KMS-11 (cell line): Measurements from ENCODE around the gene MEPE.

Source experiments
- H2AFZ ChIP-seq: fragments of 200-600 bp; sonication (generic); 2 replicates; pipeline ENCODE4 v1.6.1; 2016; ENCODE audit warnings: antibody characterized with exemption, mixed run types, low read depth
- H3K27ac ChIP-seq: fragments of 200-600 bp; sonication (generic); 2 replicates; pipeline ENCODE4 v1.6.1; 2016; ENCODE audit warnings: mild to moderate bottlenecking, mixed run types
- H3K27me3 ChIP-seq: fragments of 200-600 bp; sonication (generic); 2 replicates; pipeline ENCODE4 v1.6.1; 2017; ENCODE audit warnings: mild to moderate bottlenecking, low read depth, mixed run types, moderate library complexity; ENCODE audit not compliant: insufficient read depth
- H3K36me3 ChIP-seq: fragments of 200-600 bp; sonication (generic); 2 replicates; pipeline ENCODE4 v1.6.1; 2017; ENCODE audit warnings: mild to moderate bottlenecking, mixed run types; ENCODE audit not compliant: insufficient read depth
- H3K4me1 ChIP-seq: fragments of 200-600 bp; sonication (generic); 2 replicates; pipeline ENCODE4 v1.6.1; 2016; ENCODE audit warnings: mild to moderate bottlenecking, low read depth, mixed run types; ENCODE audit not compliant: poor library complexity, severe bottlenecking
- H3K4me2 ChIP-seq: fragments of 200-600 bp; sonication (generic); 2 replicates; pipeline ENCODE4 v1.7.0; 2016; ENCODE audit warnings: mild to moderate bottlenecking, mixed run types
- H3K4me3 ChIP-seq: fragments of 200-600 bp; sonication (generic); IDR thresholded peaks from 2 replicates; pipeline ENCODE4 v1.6.1; 2017; ENCODE audit warnings: low read depth, low read length, mixed read lengths; ENCODE audit not compliant: insufficient read depth
- H3K79me2 ChIP-seq: fragments of 200-600 bp; sonication (generic); 2 replicates; pipeline ENCODE4 v1.6.1; 2016; ENCODE audit warnings: low read depth, mixed run types; ENCODE audit not compliant: insufficient read depth
- H3K9ac ChIP-seq: fragments of 200-600 bp; sonication (generic); 2 replicates; pipeline ENCODE4 v1.6.1; 2016; ENCODE audit warnings: mild to moderate bottlenecking, mixed run types
- H4K20me1 ChIP-seq: fragments of 200-600 bp; sonication (generic); 2 replicates; pipeline ENCODE4 v1.6.1; 2016; ENCODE audit warnings: mild to moderate bottlenecking, mixed run types; ENCODE audit not compliant: insufficient read depth
- TF ChIP-seq, protein P1 (sequence below): fragments of 200-600 bp; sonication (generic); conservative IDR thresholded peaks from 2 replicates; pipeline ENCODE4 v1.6.1; 2017; ENCODE audit warnings: low read depth, mild to moderate bottlenecking, antibody characterized with exemption, low read length, moderate library complexity, mixed read lengths

MEPE gene

DNA sequence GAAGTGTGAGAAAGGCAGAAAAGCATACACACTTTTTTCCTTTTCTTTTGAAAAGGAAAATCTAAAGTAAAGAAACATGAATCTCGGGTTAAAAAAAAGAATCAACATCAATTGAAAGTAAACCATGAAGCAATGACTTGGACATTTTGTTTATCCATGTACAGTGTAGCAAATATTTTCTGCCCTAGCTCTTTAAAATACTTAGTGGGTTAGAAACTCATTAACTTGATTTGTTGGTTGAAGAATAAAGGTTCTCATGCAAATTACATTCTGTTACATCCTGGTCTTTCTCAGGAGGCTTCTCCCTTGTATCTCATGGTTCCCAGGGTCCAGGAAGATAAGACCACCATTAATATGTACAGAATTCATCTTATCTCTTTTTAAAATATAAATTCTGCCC is 9.0 kb upstream of the MEPE start:
- H4K20me1 ChIP-seq, result no peaks in the 10 kb centered on the region
- H3K36me3 ChIP-seq, result no peaks in the 10 kb centered on the region
- no peak overlapping the region for H3K9ac ChIP-seq
- no peak overlapping the region for H3K4me2 ChIP-seq
- H3K79me2 ChIP-seq, result no peaks in the 10 kb centered on the region
- no peaks in the 10 kb centered on the region for H3K4me1 ChIP-seq
- H2AFZ ChIP-seq, result no peak overlapping the region
- TF ChIP-seq, protein P1, sequence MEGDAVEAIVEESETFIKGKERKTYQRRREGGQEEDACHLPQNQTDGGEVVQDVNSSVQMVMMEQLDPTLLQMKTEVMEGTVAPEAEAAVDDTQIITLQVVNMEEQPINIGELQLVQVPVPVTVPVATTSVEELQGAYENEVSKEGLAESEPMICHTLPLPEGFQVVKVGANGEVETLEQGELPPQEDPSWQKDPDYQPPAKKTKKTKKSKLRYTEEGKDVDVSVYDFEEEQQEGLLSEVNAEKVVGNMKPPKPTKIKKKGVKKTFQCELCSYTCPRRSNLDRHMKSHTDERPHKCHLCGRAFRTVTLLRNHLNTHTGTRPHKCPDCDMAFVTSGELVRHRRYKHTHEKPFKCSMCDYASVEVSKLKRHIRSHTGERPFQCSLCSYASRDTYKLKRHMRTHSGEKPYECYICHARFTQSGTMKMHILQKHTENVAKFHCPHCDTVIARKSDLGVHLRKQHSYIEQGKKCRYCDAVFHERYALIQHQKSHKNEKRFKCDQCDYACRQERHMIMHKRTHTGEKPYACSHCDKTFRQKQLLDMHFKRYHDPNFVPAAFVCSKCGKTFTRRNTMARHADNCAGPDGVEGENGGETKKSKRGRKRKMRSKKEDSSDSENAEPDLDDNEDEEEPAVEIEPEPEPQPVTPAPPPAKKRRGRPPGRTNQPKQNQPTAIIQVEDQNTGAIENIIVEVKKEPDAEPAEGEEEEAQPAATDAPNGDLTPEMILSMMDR, result no peak
- no peak overlapping the region for H3K4me3 ChIP-seq
- H3K27me3 ChIP-seq, result no peaks in the 10 kb centered on the region
- H3K27ac ChIP-seq, result no peak overlapping the region

DNA sequence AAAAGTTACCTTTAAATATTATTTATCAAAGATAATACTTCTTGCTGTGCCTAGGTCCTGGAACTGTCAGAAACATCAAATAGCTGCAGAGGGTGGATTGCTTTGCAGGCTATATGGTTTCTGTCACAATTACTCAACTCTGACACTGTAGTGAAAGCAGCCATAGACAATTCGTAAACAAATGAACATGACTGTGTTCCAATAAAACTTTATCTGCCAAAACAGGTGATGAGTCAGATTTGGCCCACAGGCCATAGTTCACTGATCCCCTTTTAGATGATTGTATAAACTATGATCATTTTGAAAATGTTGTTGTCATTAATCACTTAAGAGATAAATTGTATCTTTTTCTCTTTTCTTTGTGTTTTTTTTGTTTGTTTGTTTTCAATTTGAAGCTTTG is 8.4 kb upstream of the MEPE start:
- no peaks in the 10 kb centered on the region for H3K79me2 ChIP-seq
- H3K27me3 ChIP-seq, result no peaks in the 10 kb centered on the region
- no peak overlapping the region for H2AFZ ChIP-seq
- TF ChIP-seq, protein P1, result no peak
- no peaks in the 10 kb centered on the region for H4K20me1 ChIP-seq
- H3K36me3 ChIP-seq, result no peaks in the 10 kb centered on the region
- H3K4me3 ChIP-seq, result no peak overlapping the region
- no peak overlapping the region for H3K9ac ChIP-seq
- no peak overlapping the region for H3K4me2 ChIP-seq
- H3K27ac ChIP-seq, result no peak overlapping the region
- H3K4me1 ChIP-seq, result no peaks in the 10 kb centered on the region

DNA sequence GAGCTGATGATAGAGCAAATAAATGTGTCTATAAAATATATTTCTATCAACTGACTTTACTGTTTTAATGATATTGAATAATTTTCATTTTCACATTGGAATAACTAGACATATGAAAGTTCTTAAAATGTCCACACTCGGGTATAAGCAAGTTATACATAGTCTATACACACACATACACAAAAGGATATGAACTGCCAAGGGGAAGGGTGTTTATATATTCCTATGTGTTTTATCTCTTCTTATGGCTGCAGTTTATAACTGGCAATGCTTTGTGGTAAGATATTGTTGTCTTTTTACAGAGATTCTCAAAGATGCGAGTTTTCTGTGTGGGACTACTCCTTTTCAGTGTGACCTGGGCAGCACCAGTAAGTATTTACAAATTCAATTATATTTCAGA is 1.6 kb downstream of the MEPE start:
- H3K4me3 ChIP-seq, result no peak overlapping the region
- no peaks in the 10 kb centered on the region for H3K36me3 ChIP-seq
- TF ChIP-seq, protein P1, result no peak
- H3K4me1 ChIP-seq, result no peaks in the 10 kb centered on the region
- no peaks in the 10 kb centered on the region for H4K20me1 ChIP-seq
- H3K27me3 ChIP-seq, result no peaks in the 10 kb centered on the region
- H3K4me2 ChIP-seq, result no peak overlapping the region
- H3K79me2 ChIP-seq, result no peaks in the 10 kb centered on the region
- H3K9ac ChIP-seq, result no peak overlapping the region
- H2AFZ ChIP-seq, result no peak overlapping the region
- no peak overlapping the region for H3K27ac ChIP-seq

DNA sequence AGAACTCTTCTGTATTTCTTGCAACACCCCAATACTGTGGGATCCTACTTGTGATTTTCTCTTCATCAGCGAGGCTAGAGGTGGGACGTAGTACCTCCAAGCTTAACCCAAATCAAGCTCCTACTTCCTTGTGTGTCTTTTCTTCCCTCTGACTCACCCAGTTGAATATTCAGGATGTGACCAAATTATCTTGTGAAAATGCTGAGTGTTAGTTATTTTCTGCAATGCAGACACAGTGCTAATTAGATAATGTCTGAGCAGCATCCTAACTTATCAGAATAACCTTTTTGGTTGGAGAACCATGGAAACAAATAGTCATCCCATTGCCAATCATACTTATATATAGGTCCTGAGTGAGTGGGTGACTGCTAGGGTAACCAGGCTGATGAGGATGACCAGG is 2.4 kb downstream of the MEPE start:
- Histone ChIP-seq H4K20me1 (no peaks in the 10 kb centered on the region), H3K4me1 (no peaks in the 10 kb centered on the region), H3K9ac (no peak overlapping the region), H3K79me2 (no peaks in the 10 kb centered on the region), H2AFZ (no peak overlapping the region), H3K36me3 (no peaks in the 10 kb centered on the region), H3K27me3 (no peaks in the 10 kb centered on the region), H3K4me3 (no peak overlapping the region), H3K4me2 (no peak overlapping the region), H3K27ac (no peak overlapping the region)
- TF ChIP-seq, protein P1, result no peak

DNA sequence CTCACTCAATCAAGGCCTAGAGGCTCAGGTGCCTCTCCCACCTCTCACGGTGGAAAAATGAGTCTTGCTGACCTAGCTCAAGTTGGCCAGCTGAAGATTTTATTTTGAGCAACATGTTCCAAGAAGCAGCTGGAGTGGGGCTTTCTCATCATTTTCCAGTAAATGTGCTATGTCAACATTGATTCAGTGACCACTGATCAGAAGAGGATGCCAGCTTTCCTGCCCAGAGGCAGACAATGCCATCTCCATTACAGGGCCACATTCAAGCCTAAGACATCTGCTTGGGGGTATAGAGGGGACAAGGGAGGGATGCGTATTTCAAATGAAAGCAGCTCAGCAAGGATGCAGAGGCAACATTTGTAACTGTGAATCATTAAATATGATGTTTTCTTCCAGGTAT is 3.0 kb downstream of the MEPE start:
- no peak overlapping the region for H3K4me2 ChIP-seq

More for the DNA sequence above, 3.0 kb downstream of the MEPE start:
- Histone ChIP-seq H3K4me3 (no peak overlapping the region), H3K36me3 (no peaks in the 10 kb centered on the region), H2AFZ (no peak overlapping the region), H3K27ac (no peak overlapping the region), H3K27me3 (no peaks in the 10 kb centered on the region), H3K9ac (no peak overlapping the region), H3K79me2 (no peaks in the 10 kb centered on the region), H4K20me1 (no peaks in the 10 kb centered on the region), H3K4me1 (no peaks in the 10 kb centered on the region)
- TF ChIP-seq, protein P1, result no peak
